Suppressor macrophage (primary cell): ENCODE measurements around the gene LDB2.
"Not testable (repeated sequence)": the region's sequence is repeated elsewhere in the genome, so short reads cannot be mapped to it uniquely, and the experiment has no call there.

Experiments
- DNase-seq, 4 experiments: peaks; one replicate each; pipeline ENCODE4 v3.0.0-alpha.2; 2020 to 2022

Gene LDB2

GRCh38 chr4:16636912-16637630 is 261.4 kb downstream of the LDB2 start:
- DNase-seq, result no peak

- no peak for DNase-seq
Observed at GRCh38 chr4:16636304-16636703, 262.1 kb downstream of the LDB2 start.

GRCh38 chr4:16629274-16629673 is 269.2 kb downstream of the LDB2 start:
- DNase-seq, result not testable (repeated sequence)

- DNase-seq, result not testable (repeated sequence)
Observed at GRCh38 chr4:16628835-16629234, 269.6 kb downstream of the LDB2 start.

GRCh38 chr4:16627999-16628398 is 270.4 kb downstream of the LDB2 start:
- no peak for DNase-seq

GRCh38 chr4:16626945-16627344 is 271.5 kb downstream of the LDB2 start:
- DNase-seq, result no peak

- no peak for DNase-seq
Observed at GRCh38 chr4:16622826-16623225, 275.6 kb downstream of the LDB2 start.

GRCh38 chr4:16617435-16617834 is 281.0 kb downstream of the LDB2 start:
- DNase-seq, result no peak

- DNase-seq, result no peak
Observed at GRCh38 chr4:16617011-16617410, 281.4 kb downstream of the LDB2 start.

GRCh38 chr4:16609170-16609758 is 289.2 kb downstream of the LDB2 start:
- DNase-seq, result no peak

- DNase-seq, result no peak
Observed at GRCh38 chr4:16608611-16609125, 289.8 kb downstream of the LDB2 start.

GRCh38 chr4:16608123-16608522 is 290.3 kb downstream of the LDB2 start:
- DNase-seq, result no peak

- DNase-seq, result no peak
Observed at GRCh38 chr4:16607241-16608066, 291.0 kb downstream of the LDB2 start.

- no peak for DNase-seq
Observed at GRCh38 chr4:16606691-16607090, 291.8 kb downstream of the LDB2 start.

GRCh38 chr4:16603178-16603577 is 295.3 kb downstream of the LDB2 start:
- no peak for DNase-seq

GRCh38 chr4:16598597-16599206 is 299.7 kb downstream of the LDB2 start:
- peak in 1 of 4 experiments; percentile 4 for DNase-seq

GRCh38 chr4:16597845-16598596 is 300.4 kb downstream of the LDB2 start:
- no peak for DNase-seq

- no peak for DNase-seq
Observed at GRCh38 chr4:16597443-16597842, 301.0 kb downstream of the LDB2 start.

GRCh38 chr4:16596267-16596666 is 302.2 kb downstream of the LDB2 start:
- no peak for DNase-seq

GRCh38 chr4:16594128-16594527 is 304.3 kb downstream of the LDB2 start:
- DNase-seq, result no peak

- DNase-seq, result no peak
Observed at GRCh38 chr4:16593386-16593785, 305.1 kb downstream of the LDB2 start.

- no peak for DNase-seq
Observed at GRCh38 chr4:16591272-16591826, 307.1 kb downstream of the LDB2 start.
